Mesenteric fat pad (tissue), 1 donor: Measurements from ENCODE around the gene DTD1. TPM values are rescaled to one million over a fixed set of nuclear protein-coding genes. Genes with fewer than 3 reads are reported as not detected.

Experiments used
- DNase-seq: peaks from one replicate; pipeline ENCODE4 v3.0.0-alpha.2; 2020; ENCODE audit warnings: low spot score
- total RNA-seq: library from RNA; stranded (reverse); fragmentation: NEBNext Ultra II Directional; extraction: Animal tissue kit (Norgen Biotek cat#: 25700); gene quantifications from one replicate; pipeline ENCODE4 v1.2.1, GENCODE V29; 2021
- donor health status: DM: yes; HTN: yes; CAD: no.

Gene DTD1
- total RNA-seq, 1 donor from 2014 or later, result 26.5 TPM

GRCh38 chr20:18701969-18702368 lies 114.1 kb downstream of the DTD1 start:
- DNase-seq, result no peak

- DNase-seq, result no peak
Observed at GRCh38 chr20:18702736-18703135, 114.9 kb downstream of the DTD1 start.

- DNase-seq, result no peak
Observed at GRCh38 chr20:18705490-18705889, 117.6 kb downstream of the DTD1 start.

GRCh38 chr20:18705910-18706309 lies 118.1 kb downstream of the DTD1 start:
- DNase-seq, result no peak

- no peak for DNase-seq
Observed at GRCh38 chr20:18712131-18712530, 124.3 kb downstream of the DTD1 start.

GRCh38 chr20:18712882-18713281 lies 125.0 kb downstream of the DTD1 start:
- no peak for DNase-seq

- no peak for DNase-seq
Observed at GRCh38 chr20:18715564-18715963, 127.7 kb downstream of the DTD1 start.

- DNase-seq, result no peak
Observed at GRCh38 chr20:18717062-18717461, 129.2 kb downstream of the DTD1 start.

- DNase-seq, result no peak
Observed at GRCh38 chr20:18718129-18718528, 130.3 kb downstream of the DTD1 start.

- DNase-seq, result no peak
Observed at GRCh38 chr20:18719426-18719825, 131.6 kb downstream of the DTD1 start.

- no peak for DNase-seq
Observed at GRCh38 chr20:18721551-18722115, 133.8 kb downstream of the DTD1 start.

GRCh38 chr20:18722371-18722770 lies 134.5 kb downstream of the DTD1 start:
- DNase-seq, result no peak

GRCh38 chr20:18724077-18724476 lies 136.2 kb downstream of the DTD1 start:
- DNase-seq, result no peak

GRCh38 chr20:18724788-18725464 lies 137.1 kb downstream of the DTD1 start:
- DNase-seq, result no peak

- DNase-seq, result no peak
Observed at GRCh38 chr20:18727032-18727508, 139.2 kb downstream of the DTD1 start.

GRCh38 chr20:18728165-18728869 lies 140.5 kb downstream of the DTD1 start:
- no peak for DNase-seq

- DNase-seq, result no peak
Observed at GRCh38 chr20:18728870-18729224, 141.0 kb downstream of the DTD1 start.

GRCh38 chr20:18729231-18729825 lies 141.5 kb downstream of the DTD1 start:
- no peak for DNase-seq

- DNase-seq, result no peak
Observed at GRCh38 chr20:18731940-18732339, 144.1 kb downstream of the DTD1 start.

- DNase-seq, result no peak
Observed at GRCh38 chr20:18734525-18735189, 146.8 kb downstream of the DTD1 start.

GRCh38 chr20:18737140-18737539 lies 149.3 kb downstream of the DTD1 start:
- no peak for DNase-seq

- no peak for DNase-seq
Observed at GRCh38 chr20:18738055-18738454, 150.2 kb downstream of the DTD1 start.
